ENCODE measurements around the gene CYB561D1.

CYB561D1 gene

DNA sequence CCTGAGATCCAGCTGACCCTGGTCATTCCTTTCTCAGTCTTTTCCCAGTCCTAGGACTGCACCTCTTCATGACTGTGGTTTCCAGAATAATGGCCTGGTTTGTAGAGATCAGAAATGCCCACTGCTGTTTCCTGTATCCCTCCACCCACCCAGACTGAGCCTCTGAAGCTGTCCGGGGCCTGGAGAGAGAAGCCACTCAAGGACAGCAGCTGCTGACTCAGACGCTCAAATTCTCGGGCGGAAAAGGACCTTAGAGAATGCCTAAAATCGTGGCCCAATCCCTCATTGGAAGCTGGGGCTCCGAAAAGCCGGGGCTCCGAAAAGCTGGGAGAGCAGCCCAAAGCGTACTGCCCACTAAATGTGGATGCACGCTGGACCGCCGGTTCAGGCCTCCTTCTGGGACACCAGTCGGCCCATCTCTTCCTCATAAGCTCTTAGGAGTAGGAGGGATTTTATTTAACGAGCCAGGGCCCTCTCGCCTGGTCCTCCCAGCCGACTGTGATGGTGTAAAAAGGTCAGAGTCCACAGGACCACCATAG lies 38.0 kb downstream of the CYB561D1 start:
- Histone ChIP-seq H3K4me1 (ENCODE audit: control extremely low read depth in 1 of 4, control insufficient read depth in 4 of 4, insufficient read depth in 4 of 4, low read length in 3 of 4) (peaks cover 0 to 15% (median 5%) of the 10 kb centered on the region in 4 experiments), H3K27me3 (replicated peaks in 2 of 5; ENCODE audit: control insufficient read depth in 4 of 5, insufficient read depth in 5 of 5, low read length in 4 of 5) (peaks cover 0 to 5% (median 0%) of the 10 kb centered on the region in 5 experiments), H3K36me3 (ENCODE audit: control insufficient read depth in 4 of 4, insufficient read depth in 4 of 4, low read length in 3 of 4) (no peaks in the 10 kb centered on the region), H3K4me3 (ENCODE audit: control insufficient read depth in 1 of 7, extremely low read depth in 1 of 7, insufficient read depth in 4 of 7, low read depth in 2 of 7, low read length in 6 of 7) (peak overlapping the region in 3 of 7 experiments; percentile 51 to 71 (median 67)), H3K27ac (ENCODE audit: insufficient read depth in 1 of 2, low read depth in 1 of 2, low read length in 2 of 2, poor library complexity in 1 of 2, severe bottlenecking in 2 of 2) (no peak overlapping the region), H3K9me3 (ENCODE audit: control extremely low read depth in 1 of 5, control insufficient read depth in 4 of 5, insufficient read depth in 2 of 5, low read depth in 1 of 5, low read length in 4 of 5) (no peaks in the 10 kb centered on the region)
- POLR2A ChIA-PET = interaction anchor here (0.6 to 1.0 kb wide), 3 partner anchors 32 to 104 kb away, joined by 3 to 4 read pairs (median 3); no protein-coding TSS in a partner anchor
- CTCF ChIA-PET = interaction anchor here (0.6 to 26.3 kb wide), 26 partner anchors 8 to 366 kb away, joined by 3 to 1203 read pairs (median 5); partner anchors contain the start of genes AMIGO1, AMPD2, ATXN7L2 and CYB561D1
- DNase-seq = no peak
- WGBS (ENCODE audit: insufficient coverage) = 74% methylated on average over 16 of the region's 16 CpGs

DNA sequence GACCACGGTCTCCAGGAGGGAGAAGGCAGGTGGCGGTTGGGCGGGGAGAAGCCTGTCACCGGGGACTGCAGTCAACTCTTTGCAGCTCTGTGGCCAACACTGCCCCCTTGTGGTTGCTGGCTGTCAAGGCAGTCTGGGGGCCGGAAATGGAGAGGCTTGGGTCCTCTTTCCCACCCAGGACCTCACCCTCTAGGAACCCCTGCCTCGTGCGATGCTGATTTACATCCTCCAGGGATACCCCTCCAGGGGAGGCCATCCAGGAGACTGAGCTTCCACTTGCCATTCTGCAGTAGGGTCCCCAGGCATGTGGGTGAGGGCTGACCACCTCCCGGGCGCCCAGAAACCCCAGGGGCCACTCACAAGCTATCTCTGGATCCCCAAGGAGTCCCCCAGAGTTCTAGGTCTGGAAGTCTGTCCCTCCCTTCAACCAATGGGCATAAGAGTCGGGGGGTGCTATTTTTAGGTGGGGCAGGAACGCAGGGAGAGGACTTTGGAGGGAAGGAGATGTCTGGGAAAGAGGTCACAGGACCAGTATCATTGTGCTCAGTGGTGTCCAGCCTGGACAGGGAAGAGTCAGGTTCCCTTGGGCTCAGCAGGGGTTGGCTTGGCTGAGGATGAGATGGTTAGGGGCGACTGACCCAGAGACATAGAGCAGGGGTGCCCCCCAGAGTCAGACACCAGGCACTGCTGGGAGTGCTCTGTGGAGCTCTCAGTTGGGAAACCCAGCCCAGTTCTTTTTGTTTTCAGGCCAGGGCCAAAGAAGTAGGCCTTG lies 38.7 kb downstream of the CYB561D1 start:
- WGBS (ENCODE audit: insufficient coverage) = 4% methylated on average over 8 of the region's 12 CpGs
- ChIA-PET POLR2A (interaction anchor here (0.6 to 1.0 kb wide), 2 partner anchors 33 to 105 kb away, joined by 3 to 4 read pairs; no protein-coding TSS in a partner anchor), CTCF (interaction anchor here (0.6 to 26.3 kb wide), 31 partner anchors 9 to 366 kb away, joined by 3 to 1203 read pairs (median 5); partner anchors contain the start of genes AMIGO1, AMPD2, ATXN7L2 and CYB561D1)
- peaks cover 0 to 15% (median 5%) of the 10 kb centered on the region in 4 experiments for H3K4me1 ChIP-seq (ENCODE audit: control extremely low read depth in 1 of 4, control insufficient read depth in 4 of 4, insufficient read depth in 4 of 4, low read length in 3 of 4)
- peak; percentile 73 to 85 (median 78) for DNase-seq
- no peaks in the 10 kb centered on the region for H3K36me3 ChIP-seq (ENCODE audit: control insufficient read depth in 4 of 4, insufficient read depth in 4 of 4, low read length in 3 of 4)
- no peaks in the 10 kb centered on the region for H3K9me3 ChIP-seq (ENCODE audit: control extremely low read depth in 1 of 5, control insufficient read depth in 4 of 5, insufficient read depth in 2 of 5, low read depth in 1 of 5, low read length in 4 of 5)
- no peak overlapping the region for H3K27ac ChIP-seq (ENCODE audit: insufficient read depth in 1 of 2, low read depth in 1 of 2, low read length in 2 of 2, poor library complexity in 1 of 2, severe bottlenecking in 2 of 2)
- peak overlapping the region in 5 of 7 experiments; percentile 9 to 71 (median 51) for H3K4me3 ChIP-seq (ENCODE audit: control insufficient read depth in 1 of 7, extremely low read depth in 1 of 7, insufficient read depth in 4 of 7, low read depth in 2 of 7, low read length in 6 of 7)
- H3K27me3 ChIP-seq (replicated peaks in 2 of 5; ENCODE audit: control insufficient read depth in 4 of 5, insufficient read depth in 5 of 5, low read length in 4 of 5) = peaks cover 0 to 3% (median 0%) of the 10 kb centered on the region in 5 experiments

DNA sequence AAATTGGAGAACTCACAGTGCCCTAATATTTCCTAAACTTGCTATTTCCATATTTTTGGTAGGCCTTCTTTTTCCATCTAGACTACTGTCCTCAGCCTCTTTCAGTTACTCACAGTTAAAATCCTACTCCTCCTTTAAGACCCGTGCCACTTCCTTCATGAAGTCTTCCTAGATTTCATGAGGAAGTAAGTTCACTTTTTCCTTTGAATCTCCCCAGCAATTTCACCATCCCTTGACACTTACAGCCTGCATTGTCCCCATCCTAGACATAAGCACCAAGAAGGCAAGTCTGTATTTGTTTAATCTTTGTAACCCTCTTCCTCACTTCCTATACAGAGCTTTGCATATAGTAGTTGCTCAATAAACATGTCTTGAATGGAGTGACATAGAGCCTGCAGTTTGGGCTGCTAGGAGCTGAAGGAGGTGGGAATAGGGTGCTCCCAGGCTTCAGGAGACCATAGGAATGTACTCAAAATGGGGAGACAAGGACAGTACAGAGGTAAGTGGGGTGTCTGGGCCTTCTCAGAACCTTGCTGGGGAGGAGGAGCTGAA lies 40.5 kb downstream of the CYB561D1 start:
- no peaks in the 10 kb centered on the region for H3K36me3 ChIP-seq (ENCODE audit: control insufficient read depth in 4 of 4, insufficient read depth in 4 of 4, low read length in 3 of 4)

GRCh38 chr1:109535481-109535880 lies 41.6 kb downstream of the CYB561D1 start:
- peaks cover 0 to 15% (median 5%) of the 10 kb centered on the region in 4 experiments for H3K4me1 ChIP-seq (ENCODE audit: control extremely low read depth in 1 of 4, control insufficient read depth in 4 of 4, insufficient read depth in 4 of 4, low read length in 3 of 4)
- H3K27ac ChIP-seq (ENCODE audit: insufficient read depth in 1 of 2, low read depth in 1 of 2, low read length in 2 of 2, poor library complexity in 1 of 2, severe bottlenecking in 2 of 2) = no peak overlapping the region
- WGBS (ENCODE audit: insufficient coverage) = 95% methylated on average over 4 of the region's 4 CpGs
- DNase-seq = no peak
- CTCF ChIA-PET = interaction anchor here (1.0 to 26.3 kb wide), 6 partner anchors 7 to 268 kb away, joined by 3 to 1203 read pairs (median 58); partner anchors contain the start of genes AMIGO1, AMPD2, ATXN7L2 and CYB561D1
- H3K27me3 ChIP-seq (replicated peaks in 2 of 5; ENCODE audit: control insufficient read depth in 4 of 5, insufficient read depth in 5 of 5, low read length in 4 of 5) = no peaks in the 10 kb centered on the region
- no peaks in the 10 kb centered on the region for H3K36me3 ChIP-seq (ENCODE audit: control insufficient read depth in 4 of 4, insufficient read depth in 4 of 4, low read length in 3 of 4)
- H3K9me3 ChIP-seq (ENCODE audit: control extremely low read depth in 1 of 5, control insufficient read depth in 4 of 5, insufficient read depth in 2 of 5, low read depth in 1 of 5, low read length in 4 of 5) = no peaks in the 10 kb centered on the region
- POLR2A ChIA-PET = no interaction called here
- H3K4me3 ChIP-seq (ENCODE audit: control insufficient read depth in 1 of 7, extremely low read depth in 1 of 7, insufficient read depth in 4 of 7, low read depth in 2 of 7, low read length in 6 of 7) = no peak overlapping the region

More for the DNA sequence above, 40.5 kb downstream of the CYB561D1 start:
- 100% methylated on average over 1 of the region's 1 CpG for WGBS (ENCODE audit: insufficient coverage)
- POLR2A ChIA-PET = interaction anchor here (0.6 to 1.1 kb wide), 2 partner anchors 71 to 117 kb away, joined by 3 to 4 read pairs; no protein-coding TSS in a partner anchor
- CTCF ChIA-PET = interaction anchor here (0.9 to 26.3 kb wide), 8 partner anchors 8 to 269 kb away, joined by 3 to 1203 read pairs (median 22); partner anchors contain the start of genes AMIGO1, AMPD2, ATXN7L2 and CYB561D1
- Histone ChIP-seq H3K27me3 (replicated peaks in 2 of 5; ENCODE audit: control insufficient read depth in 4 of 5, insufficient read depth in 5 of 5, low read length in 4 of 5) (no peaks in the 10 kb centered on the region), H3K4me1 (ENCODE audit: control extremely low read depth in 1 of 4, control insufficient read depth in 4 of 4, insufficient read depth in 4 of 4, low read length in 3 of 4) (peaks cover 0 to 15% (median 5%) of the 10 kb centered on the region in 4 experiments), H3K9me3 (ENCODE audit: control extremely low read depth in 1 of 5, control insufficient read depth in 4 of 5, insufficient read depth in 2 of 5, low read depth in 1 of 5, low read length in 4 of 5) (no peaks in the 10 kb centered on the region), H3K27ac (ENCODE audit: insufficient read depth in 1 of 2, low read depth in 1 of 2, low read length in 2 of 2, poor library complexity in 1 of 2, severe bottlenecking in 2 of 2) (no peak overlapping the region), H3K4me3 (ENCODE audit: control insufficient read depth in 1 of 7, extremely low read depth in 1 of 7, insufficient read depth in 4 of 7, low read depth in 2 of 7, low read length in 6 of 7) (no peak overlapping the region)
- no peak for DNase-seq

DNA sequence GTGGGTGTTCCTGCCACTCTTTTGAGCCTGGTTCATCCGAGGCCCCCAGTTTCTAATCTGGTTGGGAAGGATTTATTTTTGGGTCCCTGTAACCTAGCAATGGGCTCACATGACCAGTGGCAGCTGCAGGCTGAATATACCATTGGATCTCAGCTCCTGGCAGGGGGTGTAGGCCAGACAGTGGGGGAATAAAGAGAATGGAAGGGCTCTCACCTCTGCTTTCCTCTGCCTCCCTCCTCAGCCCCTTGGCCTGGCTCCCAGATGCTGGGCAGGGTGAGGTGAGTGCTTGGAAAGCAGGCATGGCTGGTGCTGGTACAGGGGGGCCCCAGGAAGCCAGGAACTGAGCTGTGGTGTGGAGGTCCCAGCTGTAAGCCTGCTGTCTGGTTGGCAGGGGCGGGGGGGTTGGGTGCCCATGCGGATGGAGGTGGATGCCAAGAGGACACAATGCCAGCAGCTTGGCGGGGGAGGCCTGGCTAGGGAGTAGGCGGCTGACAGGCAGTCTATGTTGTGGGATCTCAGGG lies 42.1 kb downstream of the CYB561D1 start:
- 81% methylated on average over 3 of the region's 5 CpGs for WGBS (ENCODE audit: insufficient coverage)
- CTCF ChIA-PET = interaction anchor here (1.0 to 26.3 kb wide), 4 partner anchors 6 to 182 kb away, joined by 3 to 1203 read pairs (median 270); partner anchors contain the start of genes AMIGO1, AMPD2, ATXN7L2 and CYB561D1
- peaks cover 0 to 15% (median 5%) of the 10 kb centered on the region in 4 experiments for H3K4me1 ChIP-seq (ENCODE audit: control extremely low read depth in 1 of 4, control insufficient read depth in 4 of 4, insufficient read depth in 4 of 4, low read length in 3 of 4)
- H3K4me3 ChIP-seq (ENCODE audit: control insufficient read depth in 1 of 7, extremely low read depth in 1 of 7, insufficient read depth in 4 of 7, low read depth in 2 of 7, low read length in 6 of 7) = no peak overlapping the region
- H3K27ac ChIP-seq (ENCODE audit: insufficient read depth in 1 of 2, low read depth in 1 of 2, low read length in 2 of 2, poor library complexity in 1 of 2, severe bottlenecking in 2 of 2) = no peak overlapping the region
- POLR2A ChIA-PET = no interaction called here
- no peaks in the 10 kb centered on the region for H3K9me3 ChIP-seq (ENCODE audit: control extremely low read depth in 1 of 5, control insufficient read depth in 4 of 5, insufficient read depth in 2 of 5, low read depth in 1 of 5, low read length in 4 of 5)
- H3K36me3 ChIP-seq (ENCODE audit: control insufficient read depth in 4 of 4, insufficient read depth in 4 of 4, low read length in 3 of 4) = no peaks in the 10 kb centered on the region
- H3K27me3 ChIP-seq (replicated peaks in 2 of 5; ENCODE audit: control insufficient read depth in 4 of 5, insufficient read depth in 5 of 5, low read length in 4 of 5) = no peaks in the 10 kb centered on the region
- peak in 1 of 3 donors; percentile 7 for DNase-seq

DNA sequence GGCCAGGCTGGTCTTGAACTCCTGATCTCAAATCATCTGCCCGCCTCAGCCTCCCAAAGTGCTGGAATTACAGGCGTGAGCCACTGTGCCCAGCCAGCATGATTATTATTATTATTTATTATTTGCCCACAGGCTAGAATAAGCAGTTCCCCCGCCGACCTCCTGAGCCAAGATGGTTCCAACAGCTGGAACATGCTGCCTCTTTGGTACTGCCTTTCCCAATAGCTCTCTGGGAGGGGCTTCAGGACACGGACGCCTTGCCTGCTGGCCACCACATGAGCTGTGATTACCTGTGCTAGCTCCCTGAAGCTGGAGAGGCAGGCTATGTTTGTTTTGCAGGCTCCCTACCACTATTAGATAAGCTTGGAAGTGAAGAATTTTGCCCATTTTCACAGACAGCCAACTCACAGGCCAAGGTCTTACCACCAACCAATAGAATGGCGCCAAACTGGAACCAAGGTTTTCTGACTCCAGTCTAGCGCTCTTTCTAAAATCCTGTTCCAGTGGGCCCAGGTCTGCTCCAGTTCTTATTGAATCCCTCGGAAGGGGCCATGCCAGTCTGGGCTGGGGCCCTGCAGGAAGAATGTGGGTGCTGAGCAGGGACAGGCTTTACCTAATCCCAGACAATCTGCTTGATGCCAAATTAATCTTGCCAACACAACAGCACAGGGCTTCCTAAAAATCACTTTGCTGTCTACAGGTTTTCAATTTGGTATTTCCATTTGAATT lies 43.7 kb downstream of the CYB561D1 start:
- H3K27ac ChIP-seq (ENCODE audit: insufficient read depth in 1 of 2, low read depth in 1 of 2, low read length in 2 of 2, poor library complexity in 1 of 2, severe bottlenecking in 2 of 2) = no peak overlapping the region
- H3K36me3 ChIP-seq (ENCODE audit: control insufficient read depth in 4 of 4, insufficient read depth in 4 of 4, low read length in 3 of 4) = no peaks in the 10 kb centered on the region
- 100% methylated on average over 6 of the region's 9 CpGs for WGBS (ENCODE audit: insufficient coverage)
- peaks cover 0 to 3% (median 0%) of the 10 kb centered on the region in 5 experiments for H3K27me3 ChIP-seq (replicated peaks in 2 of 5; ENCODE audit: control insufficient read depth in 4 of 5, insufficient read depth in 5 of 5, low read length in 4 of 5)
- H3K4me3 ChIP-seq (ENCODE audit: control insufficient read depth in 1 of 7, extremely low read depth in 1 of 7, insufficient read depth in 4 of 7, low read depth in 2 of 7, low read length in 6 of 7) = no peak overlapping the region
- H3K4me1 ChIP-seq (ENCODE audit: control extremely low read depth in 1 of 4, control insufficient read depth in 4 of 4, insufficient read depth in 4 of 4, low read length in 3 of 4) = peaks cover 0 to 9% (median 2%) of the 10 kb centered on the region in 4 experiments
- DNase-seq = no peak
- H3K9me3 ChIP-seq (ENCODE audit: control extremely low read depth in 1 of 5, control insufficient read depth in 4 of 5, insufficient read depth in 2 of 5, low read depth in 1 of 5, low read length in 4 of 5) = no peaks in the 10 kb centered on the region
- ChIA-PET CTCF (interaction anchor here (1.1 to 26.3 kb wide), 9 partner anchors 5 to 446 kb away, joined by 3 to 1203 read pairs (median 4); partner anchors contain the start of genes AMIGO1, AMPD2, ATXN7L2 and CYB561D1), POLR2A (no interaction called here)
